Measurements from ENCODE around the gene ODC1.

ODC1 gene

GRCh38 chr2:10397878-10398277 lies 50.2 kb downstream of the ODC1 start:
- TF ChIP-seq POLR2A (IDR thresholded peaks at IDR 0.05; ENCODE audit: extremely low read depth, insufficient read length) = no peak
- TF ChIP-seq MAX (IDR thresholded peaks at IDR 0.05; ENCODE audit: low read depth, low read length) = no peak
- no peak for TF ChIP-seq CTCF (IDR thresholded peaks at IDR 0.05; ENCODE audit: low read depth, low read length)
- TF ChIP-seq MYC (IDR thresholded peaks at IDR 0.05; ENCODE audit: low read depth, low read length) = no peak
- H3K4me3 ChIP-seq (ENCODE audit: low read depth, low read length) = no peak overlapping the region
- no peak for DNase-seq (ENCODE audit: low read depth)

GRCh38 chr2:10397297-10397875 lies 50.7 kb downstream of the ODC1 start:
- TF ChIP-seq CTCF (IDR thresholded peaks at IDR 0.05; ENCODE audit: low read depth, low read length) (no peak), POLR2A (IDR thresholded peaks at IDR 0.05; ENCODE audit: extremely low read depth, insufficient read length) (no peak), MYC (IDR thresholded peaks at IDR 0.05; ENCODE audit: low read depth, low read length) (no peak), MAX (IDR thresholded peaks at IDR 0.05; ENCODE audit: low read depth, low read length) (no peak)
- DNase-seq (ENCODE audit: low read depth) = no peak
- no peak overlapping the region for H3K4me3 ChIP-seq (ENCODE audit: low read depth, low read length)

- no peak for TF ChIP-seq CTCF (IDR thresholded peaks at IDR 0.05; ENCODE audit: low read depth, low read length)
- TF ChIP-seq MYC (IDR thresholded peaks at IDR 0.05; ENCODE audit: low read depth, low read length) = no peak
- no peak for TF ChIP-seq MAX (IDR thresholded peaks at IDR 0.05; ENCODE audit: low read depth, low read length)
- TF ChIP-seq POLR2A (IDR thresholded peaks at IDR 0.05; ENCODE audit: extremely low read depth, insufficient read length) = no peak
- DNase-seq (ENCODE audit: low read depth) = no peak
- no peak overlapping the region for H3K4me3 ChIP-seq (ENCODE audit: low read depth, low read length)
These were observed 51.7 kb downstream of the ODC1 start for GRCh38 chr2:10396464-10396863.

GRCh38 chr2:10395893-10396292 lies 52.2 kb downstream of the ODC1 start:
- no peak for TF ChIP-seq MAX (IDR thresholded peaks at IDR 0.05; ENCODE audit: low read depth, low read length)
- TF ChIP-seq CTCF (IDR thresholded peaks at IDR 0.05; ENCODE audit: low read depth, low read length) = no peak
- TF ChIP-seq MYC (IDR thresholded peaks at IDR 0.05; ENCODE audit: low read depth, low read length) = no peak
- TF ChIP-seq POLR2A (IDR thresholded peaks at IDR 0.05; ENCODE audit: extremely low read depth, insufficient read length) = no peak
- H3K4me3 ChIP-seq (ENCODE audit: low read depth, low read length) = no peak overlapping the region
- no peak for DNase-seq (ENCODE audit: low read depth)

GRCh38 chr2:10393640-10393982 lies 54.5 kb downstream of the ODC1 start:
- no peak for DNase-seq (ENCODE audit: low read depth)
- TF ChIP-seq POLR2A (IDR thresholded peaks at IDR 0.05; ENCODE audit: extremely low read depth, insufficient read length) (no peak), CTCF (IDR thresholded peaks at IDR 0.05; ENCODE audit: low read depth, low read length) (no peak), MYC (IDR thresholded peaks at IDR 0.05; ENCODE audit: low read depth, low read length) (no peak), MAX (IDR thresholded peaks at IDR 0.05; ENCODE audit: low read depth, low read length) (no peak)

More at GRCh38 chr2:10393640-10393982, 54.5 kb downstream of the ODC1 start:
- no peak overlapping the region for H3K4me3 ChIP-seq (ENCODE audit: low read depth, low read length)

All from NB4 (cell line).